Sigmoid colon (tissue), 7 donors: ENCODE results near the gene MMP2. TPM values are rescaled to one million over a fixed set of nuclear protein-coding genes. Genes with fewer than 3 reads are reported as not detected.
A peak's percentile ranks its signal among the peaks of the same experiment; 100 is the strongest.

ENCODE experiments used
- DNase-seq: peaks from one replicate; pipeline ENCODE4 v3.0.0-alpha.2; 2019
- H3K27ac ChIP-seq, 4 donors: fragments of 200-600 bp; sonication (generic); one replicate each; pipeline ENCODE4 v1.5.1; 2016 to 2019; ENCODE audit warnings: mild to moderate bottlenecking in 1 of 4
- H3K27me3 ChIP-seq, 3 donors: fragments of 200-600 bp; sonication (generic); one replicate each; pipeline ENCODE4 v1.5.1; 2019; ENCODE audit warnings: mild to moderate bottlenecking in 1 of 3
- H3K36me3 ChIP-seq, 4 donors: fragments of 200-600 bp; sonication (generic); one replicate each; pipeline ENCODE4 v1.5.1; 2016 to 2019
- H3K4me1 ChIP-seq, 4 donors: fragments of 200-600 bp; sonication (generic); one replicate each; pipeline ENCODE4 v1.5.1; 2017 to 2019
- H3K4me3 ChIP-seq, 4 donors: fragments of 200-600 bp; sonication (generic); one replicate each; pipeline ENCODE4 v1.5.1; 2017 to 2019; ENCODE audit warnings: mild to moderate bottlenecking in 2 of 4, moderate library complexity in 1 of 4
- H3K9me3 ChIP-seq, 4 donors: fragments of 200-600 bp in 3 of 4; sonication (generic) in 3 of 4; one replicate each; pipeline versions ENCODE4 v1.5.1 to v1.6.1; 2013 to 2019
- EP300 ChIP-seq, 4 donors: sonication (generic); formaldehyde crosslinking; IDR thresholded peaks; one replicate each; pipeline ENCODE4 v1.6.1; 2017; ENCODE audit warnings: antibody characterized with exemption in 4 of 4
- POLR2A ChIP-seq, 2 donors: fragments of 450-650 bp; IDR thresholded peaks; one replicate each; pipeline ENCODE4 v1.6.1; 2016; ENCODE audit warnings: antibody characterized with exemption in 2 of 2, mild to moderate bottlenecking in 2 of 2, moderate library complexity in 2 of 2
- POLR2AphosphoS5 ChIP-seq, 4 donors: sonication (generic); formaldehyde crosslinking; IDR thresholded peaks; one replicate each; pipeline ENCODE4 v1.6.1; 2017; ENCODE audit warnings: antibody characterized with exemption in 4 of 4
- WGBS, 2 donors: extraction: QIAGEN DNeasy Blood & Tissue Kit; methylation state at CpG; one replicate each; pipeline ENCODE4 v1.1.7; 2013; 5-methylcytosine and 5-hydroxymethylcytosine counted together
- intact Hi-C: fragments of 100-400 bp; cut with DNase I; formaldehyde crosslinking; loops from one replicate; pipeline ENCODE4 v1.15.1; 2023
- polyA plus RNA-seq, 3 donors: library from polyadenylated mRNA; stranded (reverse); fragments of 200-250 nt; gene quantifications; one replicate each; pipeline ENCODE4 v1.2.3, GENCODE V29; 2013
- total RNA-seq, 4 donors: library from RNA; depleted of rRNA; stranded (reverse); fragments of >200 nt; gene quantifications; one replicate each; pipeline ENCODE4 v1.1.0, GENCODE V29; 2016
- TF ChIP-seq, protein P1 (sequence below), 4 experiments: fragments of 450-650 bp in 3 of 4; fragments of 200-600 bp in 1 of 4; IDR thresholded peaks; one replicate each; pipeline ENCODE4 v1.5.1; 2016 to 2019; ENCODE audit warnings: antibody characterized with exemption in 4 of 4, mild to moderate bottlenecking in 3 of 4, moderate library complexity in 2 of 4
- donor health status: healthy with polysubstance abuse.
- donor health status: Bipolar disorder and iron deficiency.
- donor health status: healthy.

Gene MMP2
- total and polyA plus RNA-seq, 7 donors = 7.2 to 280 (median 142) TPM

DNA sequence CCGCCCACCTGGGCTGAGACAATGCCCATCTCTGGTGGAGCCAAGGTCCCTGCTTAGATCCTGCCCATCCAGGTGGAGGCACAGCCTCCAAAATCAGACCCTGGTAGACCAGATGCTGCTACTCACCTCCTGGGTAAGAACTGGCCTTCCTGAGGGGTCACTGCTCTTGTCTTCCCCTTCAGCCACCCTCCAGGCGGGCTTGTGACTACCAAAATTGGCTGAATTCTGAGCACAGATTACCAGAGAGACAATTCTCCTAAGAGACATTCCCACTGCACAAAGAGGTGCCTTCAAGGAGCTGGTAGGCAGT, 10.9 kb downstream of the MMP2 start:
- Histone ChIP-seq H3K36me3 (peaks cover 0 to 34% (median 0%) of the 10 kb centered on the region in 4 donors), H3K9me3 (no peaks in the 10 kb centered on the region), H3K27me3 (no peaks in the 10 kb centered on the region), H3K27ac (peak overlapping the region in 1 of 4 donors; percentile 42), H3K4me3 (no peak overlapping the region), H3K4me1 (peaks cover 0 to 13% (median 8%) of the 10 kb centered on the region in 4 donors)
- WGBS, 2 donors = 92 to 93% methylated on average over 2 of the region's 2 CpGs
- DNase-seq = peak; percentile 60
- intact Hi-C loops = loop anchor here (10.0 kb wide), 1 partner anchor 215 kb away; no protein-coding TSS in a partner anchor
- TF ChIP-seq, protein P1, sequence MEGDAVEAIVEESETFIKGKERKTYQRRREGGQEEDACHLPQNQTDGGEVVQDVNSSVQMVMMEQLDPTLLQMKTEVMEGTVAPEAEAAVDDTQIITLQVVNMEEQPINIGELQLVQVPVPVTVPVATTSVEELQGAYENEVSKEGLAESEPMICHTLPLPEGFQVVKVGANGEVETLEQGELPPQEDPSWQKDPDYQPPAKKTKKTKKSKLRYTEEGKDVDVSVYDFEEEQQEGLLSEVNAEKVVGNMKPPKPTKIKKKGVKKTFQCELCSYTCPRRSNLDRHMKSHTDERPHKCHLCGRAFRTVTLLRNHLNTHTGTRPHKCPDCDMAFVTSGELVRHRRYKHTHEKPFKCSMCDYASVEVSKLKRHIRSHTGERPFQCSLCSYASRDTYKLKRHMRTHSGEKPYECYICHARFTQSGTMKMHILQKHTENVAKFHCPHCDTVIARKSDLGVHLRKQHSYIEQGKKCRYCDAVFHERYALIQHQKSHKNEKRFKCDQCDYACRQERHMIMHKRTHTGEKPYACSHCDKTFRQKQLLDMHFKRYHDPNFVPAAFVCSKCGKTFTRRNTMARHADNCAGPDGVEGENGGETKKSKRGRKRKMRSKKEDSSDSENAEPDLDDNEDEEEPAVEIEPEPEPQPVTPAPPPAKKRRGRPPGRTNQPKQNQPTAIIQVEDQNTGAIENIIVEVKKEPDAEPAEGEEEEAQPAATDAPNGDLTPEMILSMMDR (IDR thresholded peaks at IDR 0.05) = no peak
- TF ChIP-seq EP300 (IDR thresholded peaks at IDR 0.05) = no peak
- TF ChIP-seq POLR2A (IDR thresholded peaks at IDR 0.05) = no peak
- TF ChIP-seq POLR2AphosphoS5 (IDR thresholded peaks at IDR 0.05) = no peak

DNA sequence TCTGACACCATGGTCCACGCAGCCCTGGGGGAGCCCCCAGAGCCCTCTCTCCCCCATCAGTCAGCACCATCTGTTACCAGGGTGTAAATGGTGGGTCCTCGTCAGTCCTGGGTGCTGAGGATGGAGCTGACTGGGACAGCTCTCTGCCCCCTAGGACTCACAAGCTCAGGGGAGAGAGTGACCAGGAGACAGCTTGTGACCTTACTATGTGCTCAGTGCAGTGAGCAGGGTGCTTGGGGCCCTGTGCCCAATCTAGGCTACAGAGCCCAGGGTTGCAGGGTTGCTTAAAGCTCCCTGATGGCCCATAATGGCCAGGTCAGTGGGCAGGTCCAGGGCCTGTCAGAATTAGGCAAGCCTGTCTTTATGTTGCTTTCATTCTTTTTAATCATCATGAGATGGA, 11.3 kb downstream of the MMP2 start:
- peak; percentile 47 for DNase-seq
- Histone ChIP-seq H3K4me1 (peaks cover 0 to 17% (median 11%) of the 10 kb centered on the region in 4 donors), H3K4me3 (no peak overlapping the region), H3K27me3 (no peaks in the 10 kb centered on the region), H3K9me3 (no peaks in the 10 kb centered on the region), H3K36me3 (peaks cover 0 to 34% (median 0%) of the 10 kb centered on the region in 4 donors), H3K27ac (peak overlapping the region in 1 of 4 donors; percentile 42)
- no peak for TF ChIP-seq EP300 (IDR thresholded peaks at IDR 0.05)
- no peak for TF ChIP-seq POLR2AphosphoS5 (IDR thresholded peaks at IDR 0.05)
- TF ChIP-seq, protein P1 (IDR thresholded peaks at IDR 0.05) = no peak
- intact Hi-C loops = loop anchor here (10.0 kb wide), 1 partner anchor 214 kb away; no protein-coding TSS in a partner anchor
- WGBS, 2 donors = 90 to 93% methylated on average over 2 of the region's 2 CpGs

GRCh38 chr16:55491691-55492090, 12.7 kb downstream of the MMP2 start:
- DNase-seq = no peak
- H3K27ac ChIP-seq = peak overlapping the region in 2 of 4 donors; percentile 9 to 11
- no peaks in the 10 kb centered on the region for H3K9me3 ChIP-seq
- peaks cover 0 to 20% (median 13%) of the 10 kb centered on the region in 4 donors for H3K4me1 ChIP-seq
- H3K36me3 ChIP-seq = peaks cover 0 to 29% (median 0%) of the 10 kb centered on the region in 4 donors
- intact Hi-C loops = loop anchor here (10.0 kb wide), 1 partner anchor 213 kb away; no protein-coding TSS in a partner anchor
- H3K27me3 ChIP-seq = no peaks in the 10 kb centered on the region
- WGBS, 2 donors = 71 to 82% methylated on average over 7 of the region's 7 CpGs
- H3K4me3 ChIP-seq = no peak overlapping the region
- no peak for TF ChIP-seq POLR2A (IDR thresholded peaks at IDR 0.05)
- TF ChIP-seq POLR2AphosphoS5 (IDR thresholded peaks at IDR 0.05) = no peak

DNA sequence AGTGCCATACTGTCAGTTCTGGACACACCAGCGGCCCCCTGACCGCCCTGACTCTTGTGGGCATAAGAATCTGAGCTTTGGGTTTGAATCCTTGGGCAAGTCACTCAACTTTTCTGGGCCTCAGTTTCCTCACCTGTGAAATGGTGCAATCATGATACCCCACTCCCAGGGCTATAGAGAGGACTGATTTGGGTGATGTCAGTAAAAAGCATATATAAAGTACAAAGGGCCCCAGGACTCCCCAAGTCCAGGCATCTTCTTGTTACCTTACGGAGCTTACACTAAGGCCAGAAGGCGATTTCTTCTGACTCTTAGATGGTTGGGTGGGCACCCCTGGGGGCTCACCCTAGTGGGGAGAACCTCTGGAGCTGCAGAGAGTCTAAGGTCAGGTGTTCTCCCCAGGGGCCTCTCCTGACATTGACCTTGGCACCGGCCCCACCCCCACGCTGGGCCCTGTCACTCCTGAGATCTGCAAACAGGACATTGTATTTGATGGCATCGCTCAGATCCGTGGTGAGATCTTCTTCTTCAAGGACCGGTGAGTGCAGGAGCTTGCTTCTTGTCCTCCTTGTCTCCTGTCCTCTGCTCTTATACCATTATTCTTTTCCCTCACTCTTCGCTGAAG, 13.9 kb downstream of the MMP2 start:
- DNase-seq = peak; percentile 62

GRCh38 chr16:55494994-55495421, 16.0 kb downstream of the MMP2 start:
- Histone ChIP-seq H3K27ac (peak overlapping the region in 1 of 4 donors; percentile 27), H3K27me3 (no peaks in the 10 kb centered on the region), H3K4me1 (peaks cover 0 to 21% (median 16%) of the 10 kb centered on the region in 4 donors), H3K4me3 (no peak overlapping the region), H3K9me3 (no peaks in the 10 kb centered on the region), H3K36me3 (peaks cover 0 to 16% (median 0%) of the 10 kb centered on the region in 4 donors)
- intact Hi-C loops = loop anchor here (10.0 kb wide), 1 partner anchor 210 kb away; no protein-coding TSS in a partner anchor
- WGBS, 2 donors = 28 to 37% methylated on average over 3 of the region's 3 CpGs
- peak; percentile 75 for DNase-seq
- no peak for TF ChIP-seq EP300 (IDR thresholded peaks at IDR 0.05)
- TF ChIP-seq, protein P1 (IDR thresholded peaks at IDR 0.05) = peak in 2 of 4 experiments; percentile 26 to 30

More for the DNA sequence above, 13.9 kb downstream of the MMP2 start:
- Histone ChIP-seq H3K27ac (no peak overlapping the region), H3K36me3 (peaks cover 0 to 29% (median 0%) of the 10 kb centered on the region in 4 donors), H3K4me1 (peaks cover 0 to 17% (median 13%) of the 10 kb centered on the region in 4 donors), H3K4me3 (no peak overlapping the region), H3K27me3 (no peaks in the 10 kb centered on the region), H3K9me3 (no peaks in the 10 kb centered on the region)
- intact Hi-C loops = loop anchor here (10.0 kb wide), 1 partner anchor 212 kb away; no protein-coding TSS in a partner anchor
- TF ChIP-seq POLR2A (IDR thresholded peaks at IDR 0.05) = no peak
- no peak for TF ChIP-seq POLR2AphosphoS5 (IDR thresholded peaks at IDR 0.05)
- TF ChIP-seq, protein P1 (IDR thresholded peaks at IDR 0.05) = no peak
- no peak for TF ChIP-seq EP300 (IDR thresholded peaks at IDR 0.05)
- 80 to 85% methylated on average over 10 of the region's 10 CpGs for WGBS, 2 donors
